Liver (tissue), 3 donors: Measurements from ENCODE around the gene CFAP47.
"Not testable (repeated sequence)": the region's sequence is repeated elsewhere in the genome, so short reads cannot be mapped to it uniquely, and the experiment has no call there.

Source experiments
- CTCF ChIP-seq: fragments of 150-350 bp; IDR thresholded peaks from 2 replicates; pipeline ENCODE4 v1.5.1; 2017; ENCODE audit warnings: improper control_type of control experiment, low read depth, low read length; ENCODE audit not compliant: missing input control
- MAX ChIP-seq: IDR thresholded peaks from 2 replicates; pipeline ENCODE4 v1.6.1; 2016; ENCODE audit warnings: antibody characterized with exemption
- SP1 ChIP-seq: IDR thresholded peaks from 2 replicates; pipeline ENCODE4 v1.6.1; 2018; ENCODE audit warnings: antibody characterized with exemption, mild to moderate bottlenecking
- TAF1 ChIP-seq: conservative IDR thresholded peaks from 2 replicates; pipeline ENCODE4 v1.6.1; 2016; ENCODE audit warnings: antibody characterized with exemption, mild to moderate bottlenecking
- donor health status: healthy.
- donor health status: healthy.

GRCh38 chrX:36234840-36235528, 315.4 kb downstream of the CFAP47 start:
- TF ChIP-seq CTCF, SP1, TAF1, MAX: not testable (repeated sequence)
